ENCODE data around the gene TMEM175.
"Not testable (repeated sequence)": the region's sequence is repeated elsewhere in the genome, so short reads cannot be mapped to it uniquely, and the experiment has no call there.

Gene TMEM175

DNA sequence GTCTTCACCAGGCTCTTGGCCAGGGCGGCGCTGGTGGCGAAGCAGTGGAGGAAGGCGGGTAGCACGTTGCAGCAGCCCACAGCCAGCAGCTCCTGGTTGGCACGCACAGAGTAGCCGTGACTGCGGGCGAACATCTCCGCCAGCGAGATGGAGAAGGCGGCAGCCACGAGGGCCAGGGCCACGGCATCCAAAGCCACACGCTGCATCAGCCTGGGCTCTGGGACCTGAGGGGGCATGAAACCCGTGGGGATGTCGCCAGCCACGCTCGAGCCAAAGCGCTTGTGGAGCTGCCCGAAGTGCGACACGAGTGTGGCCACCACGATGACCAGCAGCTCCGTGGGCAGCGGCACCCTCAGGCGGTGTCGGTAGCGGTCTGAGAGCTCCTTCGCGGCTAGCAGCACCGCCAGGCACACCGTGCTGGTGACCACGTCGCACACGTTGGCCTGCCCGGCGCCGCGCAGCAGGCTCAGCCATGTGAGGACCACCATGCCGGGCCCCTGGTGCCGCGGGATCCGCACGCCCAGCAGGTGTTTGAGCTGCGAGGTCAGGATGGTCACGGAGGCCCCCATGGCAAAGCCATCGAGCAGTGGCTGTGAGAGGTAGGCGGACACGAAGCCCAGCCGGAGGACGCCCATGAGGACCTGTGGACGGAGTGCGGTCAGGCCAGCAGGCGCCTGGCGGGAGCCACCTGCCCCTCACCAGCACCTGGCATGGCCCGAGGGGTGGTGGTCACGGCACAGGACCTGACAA, 57.6 kb downstream of the TMEM175 start:
- no peak for DNase-seq (ENCODE audit: low spot score)

- DNase-seq (ENCODE audit: low spot score): no peak
These were observed 58.6 kb downstream of the TMEM175 start for GRCh38 chr4:990746-991367.

- no peak for DNase-seq (ENCODE audit: low spot score)
These were observed 59.4 kb downstream of the TMEM175 start for GRCh38 chr4:991451-992296.

- no peak for DNase-seq (ENCODE audit: low spot score)
These were observed 60.2 kb downstream of the TMEM175 start for GRCh38 chr4:992297-993110.

DNA sequence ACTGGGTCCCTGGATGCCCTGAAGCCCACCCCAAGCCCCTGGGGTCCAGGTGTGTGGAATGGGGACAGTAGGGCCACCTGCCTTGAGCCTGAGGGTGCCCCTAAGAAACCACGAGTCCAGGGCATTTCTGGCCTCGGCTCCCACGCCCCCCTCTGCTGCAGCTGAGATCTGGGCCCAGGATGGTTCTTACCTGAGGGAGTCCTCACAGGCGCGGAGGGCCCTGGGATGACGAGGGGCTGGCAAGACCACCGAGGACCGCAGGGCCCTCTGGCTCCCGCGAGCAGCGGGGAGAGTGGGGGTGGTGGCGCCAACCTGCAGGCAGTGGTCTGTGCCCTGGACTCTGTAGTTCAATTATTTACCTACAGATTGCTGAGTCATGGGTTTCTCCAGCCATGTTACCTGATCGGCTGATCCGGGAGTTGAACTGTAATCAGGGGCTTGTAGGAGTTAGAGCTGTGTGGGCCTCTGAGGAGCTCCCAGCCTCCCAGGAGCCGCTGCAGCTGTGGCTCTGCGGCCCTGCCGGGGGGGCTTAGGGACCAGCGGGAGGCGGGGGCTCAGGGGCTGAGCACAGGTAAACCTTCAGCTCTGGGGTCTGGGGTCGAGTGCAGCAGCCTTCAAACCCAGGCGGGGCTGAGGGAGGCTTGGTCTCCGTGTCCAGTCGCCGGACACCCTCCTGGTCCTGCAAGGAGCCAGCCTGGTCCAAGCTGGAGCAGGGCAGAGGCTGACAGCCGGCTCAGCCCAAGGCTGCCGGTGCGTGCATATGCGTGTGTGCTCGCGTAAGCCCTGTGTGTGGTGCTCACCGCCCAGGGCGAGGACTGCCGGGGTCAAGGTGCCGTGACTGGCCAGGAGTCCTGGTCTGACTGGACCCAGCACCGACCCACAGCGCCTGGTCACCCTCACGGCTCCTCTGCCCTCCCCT, 61.1 kb downstream of the TMEM175 start, which contains the start of gene SLC26A1:
TSS of gene SLC26A1 (minus strand) at position 294 of the 919 bp plus-strand sequence. CDS start 1,701 bp downstream, outside the sequence.
- no peak for DNase-seq (ENCODE audit: low spot score)

DNA sequence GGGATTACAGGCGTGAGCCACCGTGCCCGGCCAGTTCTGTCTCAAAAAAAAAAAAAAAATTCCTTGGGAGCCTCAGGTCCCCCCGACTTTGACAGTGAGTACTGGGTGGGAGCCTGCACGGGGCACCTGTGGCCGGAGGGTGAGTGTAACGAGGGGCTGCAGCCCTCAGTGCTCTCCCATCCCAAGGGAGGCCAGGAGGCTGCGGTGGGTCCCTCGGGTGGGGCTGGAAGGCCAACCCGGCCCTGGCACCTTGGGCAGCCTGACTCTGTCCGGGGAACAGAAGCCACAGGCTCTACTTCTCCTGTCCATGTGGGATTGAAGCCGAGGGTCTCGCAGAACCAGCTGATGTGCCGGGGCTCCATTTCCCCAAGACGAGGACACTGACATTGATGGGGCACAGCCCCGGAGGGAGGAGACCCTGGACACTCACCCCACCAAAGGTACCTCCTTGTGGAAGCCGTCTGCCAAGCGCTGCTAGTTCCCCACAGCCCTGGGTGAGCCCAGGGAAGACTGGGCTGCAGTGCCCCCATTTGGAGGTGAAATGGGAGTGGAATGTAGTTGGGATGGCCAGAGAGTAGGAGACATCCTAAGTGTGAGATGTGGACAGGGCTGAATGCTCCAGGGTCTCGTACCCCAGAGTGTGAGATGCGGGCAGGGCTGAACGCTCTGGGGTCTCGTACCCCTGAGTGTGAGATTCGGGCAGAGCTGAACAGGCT, 63.2 kb downstream of the TMEM175 start:
- DNase-seq (ENCODE audit: low spot score): no peak

- no peak for DNase-seq (ENCODE audit: low spot score)
These were observed 64.1 kb downstream of the TMEM175 start for GRCh38 chr4:996030-996996.

DNA sequence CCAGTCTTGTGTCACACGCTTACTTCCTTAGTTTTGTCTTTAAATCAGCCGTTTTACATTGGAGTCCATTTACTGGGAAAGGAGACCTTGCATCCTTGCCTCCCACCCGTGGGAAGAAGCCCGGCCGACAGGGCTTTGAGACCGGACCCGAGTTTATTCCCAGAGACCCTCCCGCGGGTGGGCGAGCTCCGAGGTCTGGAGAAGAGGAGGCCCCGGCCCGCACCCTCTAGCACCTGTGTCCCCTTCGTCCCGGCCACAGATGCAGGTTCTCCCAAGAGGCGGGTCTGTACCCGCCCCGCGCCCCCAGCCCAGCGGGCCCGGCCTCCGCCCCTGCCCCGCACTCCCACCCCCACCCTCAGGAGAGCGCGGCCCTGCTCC, 64.7 kb downstream of the TMEM175 start:
- no peak for DNase-seq (ENCODE audit: low spot score)

DNA sequence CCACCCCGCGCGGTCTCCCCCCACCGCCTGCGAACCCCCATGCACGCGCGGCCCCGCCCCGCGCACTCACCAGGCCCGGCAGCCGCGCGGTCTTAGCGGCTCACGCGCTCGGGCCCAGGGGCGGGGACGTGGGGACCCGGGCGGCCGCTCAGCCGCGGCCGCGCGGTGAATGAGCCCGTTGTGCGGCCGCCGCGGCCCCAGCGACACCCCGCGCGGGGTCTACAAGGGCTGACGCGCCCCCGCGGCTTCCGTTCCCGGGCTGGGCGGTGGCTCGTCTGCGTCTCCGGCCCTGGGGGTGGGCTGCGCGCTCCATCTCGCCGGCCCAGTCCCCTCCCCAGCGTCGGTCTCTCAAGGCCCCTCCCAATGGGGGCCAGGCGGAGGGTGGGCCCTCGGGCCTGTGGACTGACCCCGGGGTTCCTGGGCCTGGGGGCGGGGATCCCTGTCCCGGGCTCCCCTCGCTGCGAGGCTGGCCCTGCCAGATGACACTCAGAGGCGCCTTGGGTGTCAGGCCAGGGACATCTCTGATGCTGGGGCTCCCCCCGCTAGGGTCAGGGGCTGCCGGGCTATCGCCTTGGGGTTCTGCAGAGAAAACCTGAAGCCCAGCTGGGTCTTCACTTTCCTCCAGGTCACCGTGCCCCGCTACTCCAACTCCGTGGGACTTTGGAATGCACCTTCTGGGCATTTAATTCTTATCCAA, 65.3 kb downstream of the TMEM175 start:
- DNase-seq (ENCODE audit: low spot score): no peak

GRCh38 chr4:998096-998691, 65.9 kb downstream of the TMEM175 start:
- no peak for DNase-seq (ENCODE audit: low spot score)

DNA sequence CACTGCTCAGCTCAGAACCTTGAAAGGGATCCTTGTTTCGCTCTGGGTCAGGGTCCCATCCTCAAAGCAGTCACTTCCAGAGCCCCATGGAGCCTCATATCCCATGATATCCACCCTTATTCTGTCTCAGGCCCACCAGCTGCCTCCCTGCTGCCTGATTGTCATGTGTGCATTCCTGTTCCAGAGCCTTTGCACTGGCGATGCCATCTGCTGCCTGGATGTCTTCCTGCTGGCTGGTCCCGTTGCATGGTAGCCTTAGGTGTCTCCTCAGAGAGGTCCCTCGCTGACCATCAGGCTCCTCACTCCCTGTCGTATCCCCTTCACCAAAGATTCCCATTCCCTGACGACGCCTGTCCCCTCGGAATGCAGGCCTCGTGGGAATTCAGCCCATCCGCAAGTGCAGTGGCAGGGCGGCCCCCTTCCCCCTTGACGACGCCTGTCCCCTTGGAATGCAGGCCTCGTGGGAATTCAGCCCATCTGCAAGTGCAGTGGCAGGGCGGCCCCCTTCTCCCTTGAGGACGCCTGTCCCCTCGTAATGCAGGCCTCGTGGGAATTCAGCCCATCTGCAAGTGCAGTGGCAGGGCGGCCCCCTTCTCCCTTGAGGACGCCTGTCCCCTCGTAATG, 67.1 kb downstream of the TMEM175 start:
- DNase-seq (ENCODE audit: low spot score): not testable (repeated sequence)

DNA sequence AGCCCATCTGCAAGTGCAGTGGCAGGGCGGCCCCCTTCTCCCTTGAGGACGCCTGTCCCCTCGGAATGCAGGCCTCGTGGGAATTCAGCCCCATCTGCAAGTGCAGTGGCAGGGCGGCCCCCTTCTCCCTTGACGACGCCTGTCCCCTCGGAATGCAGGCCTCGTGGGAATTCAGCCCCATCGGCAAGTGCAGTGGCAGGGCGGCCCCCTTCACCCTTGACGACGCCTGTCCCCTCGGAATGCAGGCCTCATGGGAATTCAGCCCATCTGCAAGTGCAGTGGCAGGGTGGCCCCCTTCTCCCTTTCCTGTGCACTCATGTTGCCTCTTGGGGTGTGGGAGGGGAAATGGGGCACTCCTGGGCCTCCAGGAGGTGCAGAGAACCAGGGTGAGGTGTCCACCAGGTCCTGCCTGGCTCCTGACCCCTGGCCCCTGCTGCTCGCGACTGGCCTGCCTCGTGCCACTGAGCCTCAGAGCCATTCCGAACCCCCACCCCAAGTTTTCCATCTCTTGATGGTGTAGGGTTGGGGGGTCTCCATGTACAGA, 67.7 kb downstream of the TMEM175 start:
- peak; percentile 79 for DNase-seq (ENCODE audit: low spot score)

GRCh38 chr4:1000686-1001260, 68.5 kb downstream of the TMEM175 start:
- no peak for DNase-seq (ENCODE audit: low spot score)

- DNase-seq (ENCODE audit: low spot score): no peak
These were observed 69.4 kb downstream of the TMEM175 start for GRCh38 chr4:1001561-1002130.

DNA sequence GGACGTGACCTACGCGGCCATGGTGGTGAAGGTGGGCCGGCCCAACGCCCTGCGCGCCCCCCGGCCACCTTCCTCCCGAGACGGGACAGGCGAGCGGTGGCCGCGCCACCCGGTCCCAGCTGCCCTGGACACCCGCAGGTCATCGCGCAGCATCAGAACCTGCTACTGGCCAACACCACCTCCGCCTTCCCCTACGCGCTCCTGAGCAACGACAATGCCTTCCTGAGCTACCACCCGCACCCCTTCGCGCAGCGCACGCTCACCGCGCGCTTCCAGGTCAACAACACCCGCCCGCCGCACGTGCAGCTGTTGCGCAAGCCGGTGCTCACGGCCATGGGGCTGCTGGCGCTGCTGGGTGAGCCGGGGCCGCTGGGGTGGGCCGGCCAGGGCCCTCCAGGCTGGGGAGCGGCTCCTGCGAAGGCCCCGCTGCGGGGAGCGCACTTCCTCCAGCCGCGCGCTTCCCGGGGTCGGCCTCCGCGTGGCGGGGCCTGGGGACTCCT, 69.9 kb downstream of the TMEM175 start:
- no peak for DNase-seq (ENCODE audit: low spot score)

DNA sequence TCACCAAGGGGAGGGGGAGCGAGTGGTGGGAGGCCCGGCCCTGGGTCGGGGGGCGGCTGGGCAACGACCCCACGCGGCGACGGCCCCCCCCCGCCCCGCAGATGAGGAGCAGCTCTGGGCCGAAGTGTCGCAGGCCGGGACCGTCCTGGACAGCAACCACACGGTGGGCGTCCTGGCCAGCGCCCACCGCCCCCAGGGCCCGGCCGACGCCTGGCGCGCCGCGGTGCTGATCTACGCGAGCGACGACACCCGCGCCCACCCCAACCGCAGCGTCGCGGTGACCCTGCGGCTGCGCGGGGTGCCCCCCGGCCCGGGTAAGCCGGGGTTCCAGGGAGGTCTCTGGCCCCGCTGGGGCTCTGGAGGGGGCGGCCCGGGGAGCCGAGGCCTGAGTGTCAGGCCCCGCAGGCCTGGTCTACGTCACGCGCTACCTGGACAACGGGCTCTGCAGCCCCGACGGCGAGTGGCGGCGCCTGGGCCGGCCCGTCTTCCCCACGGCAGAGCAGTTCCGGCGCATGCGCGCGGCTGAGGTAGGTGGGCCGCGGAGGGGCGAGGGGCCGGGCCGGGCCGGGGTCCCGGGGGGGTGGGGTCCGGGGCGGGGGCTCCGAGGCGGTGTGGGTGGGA, 70.5 kb downstream of the TMEM175 start:
- no peak for DNase-seq (ENCODE audit: low spot score)

All from NAMALWA (cell line).